Suprapubic skin (tissue), 3 donors: ENCODE results near the gene DCLRE1B.

Experiments used
- CTCF ChIP-seq, 2 donors: fragments of 200-600 bp in 1 of 2; fragments of 450-650 bp in 1 of 2; sonication (generic) in 1 of 2; IDR thresholded peaks; one replicate each; pipeline ENCODE4 v1.5.1; 2016 to 2019; ENCODE audit warnings: antibody characterized with exemption in 2 of 2, mild to moderate bottlenecking in 1 of 2, moderate library complexity in 1 of 2
- POLR2A ChIP-seq, 2 donors: fragments of 450-650 bp; IDR thresholded peaks; one replicate each; pipeline ENCODE4 v1.6.1; 2017; ENCODE audit warnings: antibody characterized with exemption in 2 of 2, mild to moderate bottlenecking in 2 of 2, moderate library complexity in 2 of 2

DNA sequence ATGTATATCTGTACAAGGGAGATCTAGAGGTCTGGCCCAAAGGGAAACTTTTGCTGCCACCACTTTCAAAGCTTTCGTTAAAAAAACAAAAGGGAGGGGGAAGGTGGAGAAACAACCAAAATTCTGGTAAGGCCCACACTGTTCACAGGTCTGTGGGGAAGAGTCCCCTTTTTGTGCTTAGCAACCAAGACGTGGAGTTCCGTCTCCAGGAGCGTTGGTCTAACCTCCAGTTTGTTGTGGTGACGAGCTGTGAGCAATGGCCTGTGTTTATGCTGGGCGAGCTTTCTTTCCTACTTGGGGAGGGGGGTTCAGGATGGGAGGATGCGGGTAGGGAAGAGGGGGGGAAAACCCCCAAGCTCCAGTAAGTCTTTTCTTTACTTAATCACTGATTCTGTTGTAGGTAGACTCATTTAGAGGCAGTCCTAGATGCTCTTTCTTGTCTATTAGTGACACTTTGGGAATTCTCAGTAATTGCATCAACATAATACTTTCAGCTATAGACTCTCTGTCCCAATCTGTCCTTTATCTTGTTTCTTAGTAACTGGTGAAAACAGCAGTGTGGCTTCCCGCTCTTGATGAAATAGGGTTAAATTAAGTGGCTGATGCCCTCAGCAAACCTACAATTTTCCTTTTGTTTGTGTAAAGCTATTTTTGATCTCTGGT, 25.5 kb downstream of the DCLRE1B start:
- no peak for TF ChIP-seq CTCF (IDR thresholded peaks at IDR 0.05)
- TF ChIP-seq POLR2A (IDR thresholded peaks at IDR 0.05), result no peak
